ENCODE data around the gene TPI1.

DNA sequence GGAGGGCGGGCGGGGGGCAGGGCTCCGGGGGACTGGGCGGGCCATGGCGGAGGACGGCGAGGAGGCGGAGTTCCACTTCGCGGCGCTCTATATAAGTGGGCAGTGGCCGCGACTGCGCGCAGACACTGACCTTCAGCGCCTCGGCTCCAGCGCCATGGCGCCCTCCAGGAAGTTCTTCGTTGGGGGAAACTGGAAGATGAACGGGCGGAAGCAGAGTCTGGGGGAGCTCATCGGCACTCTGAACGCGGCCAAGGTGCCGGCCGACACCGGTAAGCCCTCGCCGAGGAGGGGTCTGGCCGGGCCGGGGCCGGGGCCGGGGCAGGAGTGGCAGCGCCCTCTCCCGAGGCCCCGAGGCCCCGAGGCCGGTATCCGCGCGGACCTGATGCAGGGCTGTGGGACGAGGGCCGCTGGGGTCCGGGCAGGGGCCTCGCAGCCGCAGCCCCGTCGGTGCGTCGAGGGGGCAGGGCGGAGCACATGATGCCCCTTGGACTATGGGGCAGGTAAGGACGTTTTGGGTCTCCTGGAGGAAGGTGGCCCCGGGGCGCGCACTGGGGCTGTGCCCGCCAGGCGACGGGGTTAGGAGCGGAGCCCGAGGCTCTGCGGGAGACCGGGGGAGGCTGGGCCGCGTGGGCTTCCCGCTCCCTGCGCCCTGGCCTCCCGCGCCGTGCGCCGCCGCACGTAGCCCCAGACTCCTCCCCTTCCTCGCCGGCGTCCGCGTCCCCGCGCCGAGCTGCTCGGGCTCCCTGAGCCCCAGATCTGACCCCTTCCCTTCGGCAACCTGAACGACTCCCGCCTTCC, at the start of gene TPI1:
- TF ChIP-seq CTCF (IDR thresholded peaks at IDR 0.05; ENCODE audit: low read depth, low read length) (no peak), MAX (IDR thresholded peaks at IDR 0.05; ENCODE audit: low read depth, low read length) (0 out of 2 replicates have a peak, but pooled peaks have one; percentile 2), POLR2A (IDR thresholded peaks at IDR 0.05; ENCODE audit: extremely low read depth, insufficient read length) (peak; percentile 97)
